Nucleus accumbens (tissue), 56 donors: ENCODE results near the gene DNALI1.
"Not testable (repeated sequence)": the region's sequence is repeated elsewhere in the genome, so short reads cannot be mapped to it uniquely, and the experiment has no call there.

ENCODE experiments used
- DNase-seq, 56 donors: peaks; one replicate each; lab custom pipeline; 2025; lab: John Stamatoyannopoulos, UW

The DNALI1 gene

GRCh38 chr1:37553927-37554808 is 2.6 kb upstream of the DNALI1 start, which contains the start of gene SNIP1:
Gene SNIP1, minus strand, starts transcription at chr1:37554293. Its CDS starts 64 bp downstream, at chr1:37554229.
- peak; percentile 42 to 98 (median 92) for DNase-seq

GRCh38 chr1:37557402-37557801 is 662 bp downstream of the DNALI1 start:
- DNase-seq: no peak

GRCh38 chr1:37558411-37558810 is 1.7 kb downstream of the DNALI1 start:
- no peak for DNase-seq

- no peak for DNase-seq
Observed at GRCh38 chr1:37559080-37559479, 2.3 kb downstream of the DNALI1 start.

GRCh38 chr1:37559957-37560379 is 3.2 kb downstream of the DNALI1 start:
- DNase-seq: not testable (repeated sequence)

GRCh38 chr1:37560401-37561132 is 3.8 kb downstream of the DNALI1 start:
- DNase-seq: no peak

GRCh38 chr1:37561133-37562132 is 4.7 kb downstream of the DNALI1 start:
- no peak for DNase-seq

- DNase-seq: no peak
Observed at GRCh38 chr1:37562984-37563383, 6.2 kb downstream of the DNALI1 start.

- no peak for DNase-seq
Observed at GRCh38 chr1:37564892-37565291, 8.2 kb downstream of the DNALI1 start.

- no peak for DNase-seq
Observed at GRCh38 chr1:37567023-37567422, 10.3 kb downstream of the DNALI1 start.

GRCh38 chr1:37570528-37571334 is 14.0 kb downstream of the DNALI1 start:
- no peak for DNase-seq

- no peak for DNase-seq
Observed at GRCh38 chr1:37574834-37575480, 18.2 kb downstream of the DNALI1 start.

- no peak for DNase-seq
Observed at GRCh38 chr1:37575692-37576091, 19.0 kb downstream of the DNALI1 start.

- not testable (repeated sequence) for DNase-seq
Observed at GRCh38 chr1:37584544-37584943, 27.8 kb downstream of the DNALI1 start.

- no peak for DNase-seq
Observed at GRCh38 chr1:37588939-37589338, 32.2 kb downstream of the DNALI1 start.

GRCh38 chr1:37593726-37594125 is 37.0 kb downstream of the DNALI1 start:
- no peak for DNase-seq

- peak; percentile 58 to 98 (median 91) for DNase-seq
Observed at GRCh38 chr1:37595440-37596181, 38.9 kb downstream of the DNALI1 start, which contains the start of gene GNL2. Gene GNL2, minus strand, starts transcription at chr1:37595937. Its CDS starts 115 bp downstream, at chr1:37595822.

GRCh38 chr1:37596182-37596667 is 39.5 kb downstream of the DNALI1 start:
- no peak for DNase-seq
